IMR-90 (cell line): ENCODE results near the gene KLK6. TPM values are rescaled to one million over a fixed set of nuclear protein-coding genes. Genes with fewer than 3 reads are reported as not detected.

Experiments used
- ATAC-seq: fragments of 200-7000 bp; cut with Tn5 transposase; 2 replicates; pipeline ENCODE4 v1.9.1; 2020; ENCODE audit warnings: low read depth, mild to moderate bottlenecking, moderate library complexity
- BruUV-seq: library from RNA; stranded (reverse); fragments of 400-500 nt; replicated peaks from 2 replicates; lab custom pipeline; 2021; lab: Mats Ljungman, UMichigan
- CTCF ChIA-PET: fragments of 300-600 bp; formaldehyde crosslinking; extraction: SDS; loops from one replicate; lab custom pipeline; 2021; ENCODE audit warnings: antibody characterized with exemption; lab: Yijun Ruan, JAX
- POLR2A ChIA-PET: fragments of 300-600 bp; sonication (Branson Sonifier 250); formaldehyde crosslinking; loops from one replicate; lab custom pipeline; 2022; ENCODE audit warnings: antibody characterized with exemption; ENCODE audit not compliant: unreplicated experiment; lab: Charles Lee
- DNase-seq: peaks from one replicate; pipeline ENCODE4 v3.0.0; 2013
- H2AFZ ChIP-seq: replicated peaks from 2 replicates; pipeline ENCODE3; 2013; ENCODE audit warnings: low read length, mild to moderate bottlenecking; ENCODE audit not compliant: poor library complexity
- H2AK5ac ChIP-seq: 2 replicates; pipeline ENCODE4 v1.6.1; 2013; ENCODE audit warnings: low read depth, low read length, inconsistent platforms
- H2AK9ac ChIP-seq: replicated peaks from 2 replicates; pipeline ENCODE3; 2013; ENCODE audit warnings: mild to moderate bottlenecking, low read depth, low read length, moderate library complexity; ENCODE audit not compliant: poor library complexity
- H2BK120ac ChIP-seq: 2 replicates; pipeline ENCODE4 v1.6.1; 2013; ENCODE audit warnings: low read depth, low read length, inconsistent platforms
- H2BK15ac ChIP-seq: 3 replicates; pipeline ENCODE4 v1.6.1; 2013; ENCODE audit warnings: low read depth, low read length, inconsistent platforms
- H2BK20ac ChIP-seq: 2 replicates; pipeline ENCODE4 v1.6.1; 2013; ENCODE audit warnings: low read depth, mild to moderate bottlenecking, inconsistent platforms, low read length, moderate library complexity
- H2BK5ac ChIP-seq: 2 replicates; pipeline ENCODE4 v1.6.1; 2013; ENCODE audit warnings: mild to moderate bottlenecking, low read depth, low read length, inconsistent platforms; ENCODE audit not compliant: poor library complexity, severe bottlenecking
- H3K14ac ChIP-seq: replicated peaks from 2 replicates; pipeline ENCODE4 v1.6.1; 2013; ENCODE audit warnings: low read depth, low read length, inconsistent platforms
- H3K18ac ChIP-seq: 2 replicates; pipeline ENCODE4 v1.6.1; 2013; ENCODE audit warnings: low read depth, low read length, control low read depth
- H3K23ac ChIP-seq: 2 replicates; pipeline ENCODE4 v1.6.1; 2013; ENCODE audit warnings: low read depth, low read length, inconsistent platforms
- H3K27ac ChIP-seq: 2 replicates; pipeline ENCODE4 v1.5.1; 2013; ENCODE audit warnings: mild to moderate bottlenecking, control low read depth, low read length; ENCODE audit not compliant: insufficient read depth
- H3K27me3 ChIP-seq: 2 replicates; pipeline ENCODE4 v1.6.1; 2013; ENCODE audit warnings: low read length; ENCODE audit not compliant: control insufficient read depth, insufficient read depth
- H3K36me3 ChIP-seq: 2 replicates; pipeline ENCODE4 v1.6.1; 2013; ENCODE audit warnings: low read length, mixed read lengths; ENCODE audit not compliant: control insufficient read depth, insufficient read depth
- H3K4ac ChIP-seq: 2 replicates; pipeline ENCODE4 v1.6.1; 2013; ENCODE audit warnings: low read depth, low read length, inconsistent platforms
- H3K4me1 ChIP-seq: 2 replicates; pipeline ENCODE4 v1.6.1; 2013; ENCODE audit warnings: low read length, mixed read lengths; ENCODE audit not compliant: control insufficient read depth, insufficient read depth
- H3K4me2 ChIP-seq: 2 replicates; pipeline ENCODE4 v1.6.1; 2013; ENCODE audit warnings: low read depth, mild to moderate bottlenecking, control low read depth, low read length, moderate library complexity
- H3K4me3 ChIP-seq: 2 replicates; pipeline ENCODE4 v1.5.1; 2013; ENCODE audit warnings: low read depth, mild to moderate bottlenecking, control low read depth, low read length, moderate library complexity; ENCODE audit not compliant: insufficient read depth
- H3K56ac ChIP-seq: 2 replicates; pipeline ENCODE4 v1.6.1; 2013; ENCODE audit warnings: low read length, inconsistent platforms; ENCODE audit not compliant: insufficient read depth; ENCODE audit errors: extremely low read depth
- H3K79me1 ChIP-seq, 2 experiments: 2 replicates each; pipeline ENCODE4 v1.6.1; 2013; ENCODE audit warnings: low read length in 2 of 2, inconsistent platforms in 1 of 2, low read depth in 1 of 2
- H3K9ac ChIP-seq: 2 replicates; pipeline ENCODE4 v1.6.1; 2013; ENCODE audit warnings: low read depth, low read length, control low read depth
- H3K9me1 ChIP-seq: 2 replicates; pipeline ENCODE4 v1.6.1; 2013; ENCODE audit warnings: low read length, inconsistent platforms; ENCODE audit not compliant: insufficient read depth
- H3K9me3 ChIP-seq: 2 replicates; pipeline ENCODE4 v1.6.1; 2013; ENCODE audit warnings: low read length; ENCODE audit not compliant: control insufficient read depth, insufficient read depth
- H4K20me1 ChIP-seq: 2 replicates; pipeline ENCODE4 v1.6.1; 2013; ENCODE audit warnings: low read length, inconsistent platforms; ENCODE audit not compliant: insufficient read depth
- H4K5ac ChIP-seq: 2 replicates; pipeline ENCODE4 v1.6.1; 2013; ENCODE audit warnings: mild to moderate bottlenecking, low read depth, low read length, control low read depth
- H4K8ac ChIP-seq, 2 experiments: 2 replicates each; pipeline ENCODE4 v1.6.1; 2013; ENCODE audit warnings: low read depth in 2 of 2, low read length in 2 of 2, control low read depth in 1 of 2, inconsistent platforms in 1 of 2
- H4K91ac ChIP-seq: 2 replicates; pipeline ENCODE4 v1.6.1; 2013; ENCODE audit warnings: low read depth, low read length, inconsistent platforms; ENCODE audit not compliant: insufficient read depth
- BHLHE40 ChIP-seq: fragments of 150-350 bp; IDR thresholded peaks from 2 replicates; pipeline ENCODE4 v1.6.1; 2016; ENCODE audit warnings: mild to moderate bottlenecking, low read depth, low read length
- CEBPB ChIP-seq: IDR thresholded peaks from 2 replicates; pipeline ENCODE4 v1.6.1; 2012; ENCODE audit warnings: low read depth, low read length, improper control_type of control experiment
- CHD1 ChIP-seq: IDR thresholded peaks from 2 replicates; pipeline ENCODE4 v1.6.1; 2012; ENCODE audit warnings: low read depth, low read length, improper control_type of control experiment
- CTCF ChIP-seq: conservative IDR thresholded peaks from 2 replicates; pipeline ENCODE4 v1.5.1; 2012; ENCODE audit warnings: mild to moderate bottlenecking, low read depth, low read length, improper control_type of control experiment
- ELK1 ChIP-seq: fragments of 150-350 bp; IDR thresholded peaks from 2 replicates; pipeline ENCODE4 v1.6.1; 2016; ENCODE audit warnings: low read depth, mild to moderate bottlenecking, low read length, moderate library complexity, borderline replicate concordance
- FOS ChIP-seq: fragments of 150-350 bp; IDR thresholded peaks from 2 replicates; pipeline ENCODE4 v1.6.1; 2016; ENCODE audit warnings: low read depth, low read length
- MAFK ChIP-seq: IDR thresholded peaks from 2 replicates; pipeline ENCODE4 v1.6.1; 2012; ENCODE audit warnings: low read depth, low read length, improper control_type of control experiment
- MAZ ChIP-seq: IDR thresholded peaks from 2 replicates; pipeline ENCODE4 v1.6.1; 2012; ENCODE audit warnings: low read depth, mild to moderate bottlenecking, low read length, improper control_type of control experiment, moderate library complexity, borderline replicate concordance
- MXI1 ChIP-seq: IDR thresholded peaks from 2 replicates; pipeline ENCODE4 v1.6.1; 2012; ENCODE audit warnings: low read depth, mild to moderate bottlenecking, low read length, moderate library complexity, borderline replicate concordance
- NFE2L2 ChIP-seq: fragments of 150-350 bp; IDR thresholded peaks from 2 replicates; pipeline ENCODE4 v1.6.1; 2016; ENCODE audit warnings: low read depth, mild to moderate bottlenecking, low read length
- POLR2A ChIP-seq: IDR thresholded peaks from 2 replicates; pipeline ENCODE4 v1.6.1; 2012; ENCODE audit warnings: mild to moderate bottlenecking, low read depth, low read length
- RAD21 ChIP-seq: IDR thresholded peaks from 2 replicates; pipeline ENCODE4 v1.6.1; 2012; ENCODE audit warnings: low read length, improper control_type of control experiment
- RCOR1 ChIP-seq: IDR thresholded peaks from 2 replicates; pipeline ENCODE4 v1.6.1; 2012; ENCODE audit warnings: mild to moderate bottlenecking, low read length, improper control_type of control experiment; ENCODE audit not compliant: insufficient replicate concordance
- RFX5 ChIP-seq: IDR thresholded peaks from 2 replicates; pipeline ENCODE4 v1.8.0; 2012; ENCODE audit warnings: low read depth, mild to moderate bottlenecking, low read length, moderate library complexity
- SMC3 ChIP-seq: fragments of 150-350 bp; IDR thresholded peaks from 2 replicates; pipeline ENCODE4 v1.6.1; 2016; ENCODE audit warnings: low read depth, mild to moderate bottlenecking, antibody characterized with exemption, low read length, moderate library complexity
- USF2 ChIP-seq: fragments of 150-350 bp; IDR thresholded peaks from 2 replicates; pipeline ENCODE4 v1.6.1; 2017; ENCODE audit warnings: mild to moderate bottlenecking, antibody characterized with exemption, low read length, low read depth
- WGBS, 2 experiments: methylation state at CpG; one replicate each; pipeline versions ENCODE4 v1.1.5 to v1.1.7; 2013; ENCODE audit warnings: missing lambda C conversion rate in 2 of 2; ENCODE audit not compliant: insufficient read length in 1 of 2; ENCODE audit errors: extremely low coverage in 2 of 2; 5-methylcytosine and 5-hydroxymethylcytosine counted together
- dilution Hi-C: fragments of 300-500 bp; cut with HindIII; formaldehyde crosslinking; loops from one replicate; pipeline ENCODE4 v1.14.3; 2018; ENCODE audit warnings: low sequenced_read_pairs; ENCODE audit not compliant: unreplicated experiment
- in situ Hi-C: fragments of 300-500 bp; cut with MboI; formaldehyde crosslinking; loops from 3 replicates; pipeline ENCODE4 v1.14.3; 2019; ENCODE audit warnings: low sequenced_read_pairs, inconsistent platforms, mixed read lengths
- intact Hi-C: fragments of 100-400 bp; cut with micrococcal nuclease; formaldehyde crosslinking; loops from 2 replicates; pipeline ENCODE4 v1.10.0; 2022
- polyA plus RNA-seq, 3 experiments: library from polyadenylated mRNA; depleted of rRNA; stranded (reverse); fragments of >200 nt; gene quantifications; 2 replicates each; pipeline ENCODE4 v1.2.3, GENCODE V29; 2012; ENCODE audit warnings: low replicate concordance in 1 of 3
- total RNA-seq: library from RNA; depleted of rRNA; stranded (reverse); fragments of >200 nt; gene quantifications from 2 replicates; pipeline ENCODE4 v1.2.3, GENCODE V29; 2012

The KLK6 gene
- total and polyA plus RNA-seq, 2 of the 4 experiments (the other 2 are of a cell fraction), result not detected

GRCh38 chr19:50944795-50945194 is 24.6 kb downstream of the KLK6 start:
- H3K4me3 ChIP-seq, result no peak overlapping the region
- H2AFZ ChIP-seq, result no peak overlapping the region
- H2BK20ac ChIP-seq, result no peak overlapping the region
- H4K8ac ChIP-seq, result no peak overlapping the region
- intact Hi-C loops (no loop called here), dilution Hi-C loops (no loop called here), in situ Hi-C loops (no loop called here)
- H3K4me1 ChIP-seq, result no peaks in the 10 kb centered on the region
- H2BK120ac ChIP-seq, result no peak overlapping the region
- H3K4me2 ChIP-seq, result no peak overlapping the region
- 19% methylated on average over 2 of the region's 4 CpGs; no CpG with 5 or more reads in 1 of the 2 experiments for WGBS, 2 experiments
- no peak overlapping the region for H3K14ac ChIP-seq
- no peak overlapping the region for H3K18ac ChIP-seq
- no peak overlapping the region for H2BK15ac ChIP-seq
- ATAC-seq (no peak), DNase-seq (no peak)
- no peak overlapping the region for H3K56ac ChIP-seq
- no peak overlapping the region for H3K4ac ChIP-seq
- no peak overlapping the region for H2AK9ac ChIP-seq
- no peaks in the 10 kb centered on the region for H3K27me3 ChIP-seq
- no peak overlapping the region for H4K91ac ChIP-seq
- no TSS peak for BruUV-seq
- H4K20me1 ChIP-seq, result no peaks in the 10 kb centered on the region
- H3K9ac ChIP-seq, result no peak overlapping the region
- TF ChIP-seq SMC3 (no peak), CTCF (no peak), CHD1 (no peak), ELK1 (no peak), MAZ (no peak), RFX5 (no peak), CEBPB (no peak), USF2 (no peak), NFE2L2 (no peak), FOS (no peak), RCOR1 (no peak), RAD21 (no peak), MAFK (no peak), POLR2A (no peak), MXI1 (no peak), BHLHE40 (no peak)
- H2BK5ac ChIP-seq, result no peak overlapping the region
- POLR2A ChIA-PET, result no interaction called here
- H3K27ac ChIP-seq, result no peak overlapping the region
- CTCF ChIA-PET, result no interaction called here
- H4K5ac ChIP-seq, result no peak overlapping the region
- no peaks in the 10 kb centered on the region for H3K79me1 ChIP-seq
- no peak overlapping the region for H3K23ac ChIP-seq
- no peaks in the 10 kb centered on the region for H3K36me3 ChIP-seq
- H2AK5ac ChIP-seq, result no peak overlapping the region
- H3K9me3 ChIP-seq, result peaks cover 11% of the 10 kb centered on the region; the same call in 1 of the 2 replicates
- H3K9me1 ChIP-seq, result no peaks in the 10 kb centered on the region
